GM21619 (cell line): Measurements from ENCODE around the gene UXS1.
"Not testable (repeated sequence)": the region's sequence is repeated elsewhere in the genome, so short reads cannot be mapped to it uniquely, and the experiment has no call there.

Experiments
- ATAC-seq: cut with Tn5 transposase; IDR thresholded peaks from one replicate; pipeline ENCODE4 v1.9.1; 2021; ENCODE audit not compliant: unreplicated experiment

Gene UXS1

DNA sequence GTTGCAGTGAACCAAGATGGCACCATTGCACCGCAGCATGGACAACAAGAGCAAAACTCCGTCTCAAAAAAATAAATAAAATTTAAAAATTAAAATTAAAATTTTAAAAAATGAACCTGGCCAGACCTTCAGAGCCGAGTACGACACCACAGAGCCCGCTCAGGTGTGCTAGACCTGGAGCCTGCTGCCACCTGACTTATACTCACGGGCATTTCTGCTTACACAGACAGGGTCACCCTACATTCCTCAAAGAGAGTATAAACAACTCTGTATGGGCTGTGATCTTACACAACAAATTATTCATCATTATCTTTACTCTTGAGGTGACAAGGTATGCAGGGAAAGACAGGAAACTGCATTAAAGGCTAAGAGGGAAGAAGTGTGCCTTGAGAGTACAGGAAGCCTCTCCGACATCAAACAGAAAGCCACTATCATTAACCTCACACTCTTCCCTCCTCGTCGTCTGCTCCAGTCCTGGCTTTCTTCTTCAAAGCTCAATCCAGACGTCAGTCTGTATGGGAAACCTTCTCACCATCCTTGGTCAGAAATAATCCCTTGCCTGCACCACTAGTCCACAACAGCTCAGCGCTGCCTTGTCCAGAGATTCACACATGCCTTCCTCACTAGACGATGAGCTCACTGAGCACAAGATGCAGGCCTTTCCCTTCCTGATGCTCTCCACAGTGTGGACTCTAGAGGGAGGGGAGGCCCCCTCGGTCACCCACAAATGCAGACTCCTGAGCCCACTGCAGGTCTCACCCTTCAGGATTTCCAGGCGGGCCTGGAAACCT lies 56.2 kb downstream of the UXS1 start:
- no peak for ATAC-seq

GRCh38 chr2:106131192-106131591 lies 62.9 kb downstream of the UXS1 start:
- ATAC-seq: not testable (repeated sequence)

GRCh38 chr2:106130251-106130998 lies 63.7 kb downstream of the UXS1 start:
- ATAC-seq: no peak

DNA sequence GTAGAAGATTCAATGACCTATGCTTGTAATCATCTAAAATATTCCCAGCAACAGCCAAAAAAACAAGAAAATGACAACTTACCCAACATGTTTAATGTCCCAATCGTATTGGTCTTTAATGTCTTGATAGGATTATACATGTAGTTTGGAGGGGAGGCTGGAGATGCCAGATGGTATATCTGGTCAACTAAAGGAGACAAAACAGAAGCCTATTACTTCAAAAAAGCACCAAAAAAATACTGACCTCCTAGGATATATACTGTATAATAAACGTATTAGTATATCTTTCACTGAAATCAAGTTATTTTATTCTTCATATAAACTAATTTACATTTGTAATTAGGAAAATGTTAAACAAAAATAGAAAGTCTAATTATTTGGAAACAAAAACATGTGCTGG lies 64.5 kb downstream of the UXS1 start:
- ATAC-seq: no peak

GRCh38 chr2:106129150-106129549 lies 65.0 kb downstream of the UXS1 start:
- ATAC-seq: no peak

GRCh38 chr2:106127776-106128268 lies 66.3 kb downstream of the UXS1 start:
- no peak for ATAC-seq

- ATAC-seq: no peak
These were observed 66.8 kb downstream of the UXS1 start for GRCh38 chr2:106127282-106127771.

GRCh38 chr2:106126705-106127281 lies 67.3 kb downstream of the UXS1 start:
- no peak for ATAC-seq

DNA sequence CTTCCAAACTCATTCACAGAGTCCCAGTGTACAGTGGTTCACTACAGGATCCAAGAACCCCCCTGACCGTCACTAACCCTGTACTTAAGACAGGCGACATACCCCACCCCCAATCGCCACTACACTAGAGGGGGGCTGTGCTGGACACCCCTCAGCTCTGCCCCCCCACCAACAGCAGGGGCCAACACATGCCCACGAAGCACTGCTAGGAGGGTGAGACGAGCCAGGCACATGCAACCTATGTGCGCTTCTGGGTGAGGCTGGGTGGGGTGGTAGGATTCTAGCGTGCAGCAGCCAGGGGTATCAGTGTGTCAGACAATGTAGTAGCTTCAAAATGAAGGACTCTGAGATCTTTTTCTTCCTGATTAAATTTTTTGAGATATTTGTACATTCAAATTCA lies 67.8 kb downstream of the UXS1 start:
- ATAC-seq: no peak

- no peak for ATAC-seq
These were observed 69.1 kb downstream of the UXS1 start for GRCh38 chr2:106124905-106125549.

- ATAC-seq: no peak
These were observed 69.9 kb downstream of the UXS1 start for GRCh38 chr2:106124106-106124756.

DNA sequence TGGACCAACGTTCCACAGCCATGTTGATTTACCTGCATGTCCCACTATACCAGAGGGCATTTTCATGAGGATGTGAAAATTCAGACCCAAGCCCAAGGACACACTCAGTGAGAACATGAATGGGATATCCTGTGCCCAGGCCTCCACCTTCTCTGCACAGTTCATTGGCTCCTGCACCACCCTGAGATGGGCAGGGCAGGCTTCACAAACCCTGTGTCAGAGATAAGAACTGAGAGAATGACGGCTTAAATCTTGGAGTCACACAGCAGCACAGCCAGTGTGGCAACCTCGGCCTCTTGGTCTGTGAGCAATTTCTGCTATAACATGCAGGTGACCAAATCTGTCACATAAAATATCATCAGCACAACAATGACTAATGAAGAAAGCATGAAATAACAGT lies 71.9 kb downstream of the UXS1 start:
- ATAC-seq: no peak

- no peak for ATAC-seq
These were observed 73.7 kb downstream of the UXS1 start for GRCh38 chr2:106120432-106120831.

DNA sequence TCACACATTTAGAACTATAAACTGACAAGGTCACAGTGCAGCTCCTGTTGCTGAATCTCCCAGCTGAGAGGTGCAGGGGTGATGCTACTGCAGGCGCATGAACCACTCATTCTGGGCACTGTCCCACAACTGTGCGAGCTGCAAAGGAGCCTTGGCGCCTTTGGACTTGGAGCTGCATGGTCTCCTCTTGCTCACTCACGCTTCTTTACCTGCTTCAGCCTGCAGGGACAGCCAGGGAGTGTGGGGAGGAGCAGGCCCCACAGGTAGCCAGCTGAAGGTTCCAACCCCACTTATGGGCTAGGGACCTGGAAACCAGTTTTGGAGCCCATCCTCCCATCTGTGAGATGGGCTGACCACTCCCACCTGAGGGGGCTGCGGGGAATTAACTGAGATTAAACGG lies 75.0 kb downstream of the UXS1 start:
- no peak for ATAC-seq

- no peak for ATAC-seq
These were observed 76.0 kb downstream of the UXS1 start for GRCh38 chr2:106117882-106118684.

DNA sequence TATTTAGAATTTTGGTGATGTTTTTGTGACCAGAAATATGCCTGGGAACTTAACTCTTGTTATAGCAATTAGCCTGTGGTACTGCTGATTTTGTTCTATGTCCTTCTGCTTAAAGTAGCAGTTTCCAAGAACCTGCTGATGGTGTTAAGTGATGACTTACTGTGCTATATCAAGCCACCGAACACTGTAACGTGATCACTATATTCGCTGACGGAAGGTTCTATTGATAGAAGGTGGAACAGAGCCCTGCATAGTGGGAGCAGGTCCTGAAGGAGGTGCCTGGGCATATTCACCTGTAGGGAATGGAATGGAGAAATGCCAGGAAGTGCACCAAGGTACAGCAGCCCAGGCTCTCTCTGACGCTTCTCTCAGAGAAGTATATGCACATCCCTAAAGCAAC lies 76.8 kb downstream of the UXS1 start:
- no peak for ATAC-seq

GRCh38 chr2:106116248-106116647 lies 77.9 kb downstream of the UXS1 start:
- no peak for ATAC-seq

GRCh38 chr2:106115665-106116064 lies 78.4 kb downstream of the UXS1 start:
- no peak for ATAC-seq

DNA sequence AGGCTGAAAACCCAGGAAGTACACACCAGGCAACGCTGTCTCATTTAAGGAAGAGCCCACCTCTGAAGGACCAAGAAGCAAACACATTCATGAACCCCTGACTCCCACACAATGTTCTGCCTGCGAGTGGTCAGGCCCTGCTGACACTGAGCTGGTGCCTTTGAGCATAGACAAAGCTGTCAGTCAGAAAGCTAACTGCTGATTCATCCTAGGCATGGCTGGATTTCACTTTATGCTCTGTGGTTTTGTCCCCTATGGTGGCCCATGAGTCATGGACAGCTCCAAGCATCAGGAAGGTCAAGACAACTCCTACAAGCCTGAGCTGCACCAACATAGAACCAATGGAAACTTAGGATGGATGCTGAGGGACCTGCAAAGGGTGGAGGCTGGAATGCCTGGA lies 78.9 kb downstream of the UXS1 start:
- ATAC-seq: peak; percentile 75

- no peak for ATAC-seq
These were observed 79.9 kb downstream of the UXS1 start for GRCh38 chr2:106114166-106114565.
